ENCODE results near the gene LAMB4.

GRCh38 chr7:108102671-108103312, 27.4 kb downstream of the LAMB4 start:
- no peak for TF ChIP-seq POLR2A (IDR thresholded peaks at IDR 0.05)
- no peak for TF ChIP-seq CTCF (IDR thresholded peaks at IDR 0.05)
